ENCODE measurements around the gene ZBTB9.

DNA sequence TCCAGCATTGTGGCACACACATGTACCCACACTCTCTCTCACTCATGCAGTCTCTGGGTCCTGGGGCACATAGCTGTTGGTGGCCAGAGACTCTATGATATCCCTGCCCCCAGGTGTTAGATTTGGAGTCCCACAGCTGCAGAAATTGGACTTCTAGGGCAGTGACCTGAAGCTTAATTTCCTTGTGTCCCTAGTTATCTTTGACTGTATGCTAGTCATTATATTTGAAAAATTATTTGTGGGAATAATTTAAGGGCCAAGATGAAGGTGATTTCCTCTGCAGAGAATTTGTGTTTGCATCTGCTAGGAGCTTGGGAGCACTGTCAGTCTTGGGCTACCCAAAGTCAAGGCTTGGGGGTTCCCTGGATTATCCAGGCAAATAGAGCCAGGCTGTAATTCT, 50.1 kb downstream of the ZBTB9 start:
- TF ChIP-seq CTCF (IDR thresholded peaks at IDR 0.05; ENCODE audit: poor library complexity): no peak
- TF ChIP-seq EZH2phosphoT487 (IDR thresholded peaks at IDR 0.05; ENCODE audit: low read depth, severe bottlenecking, unreplicated experiment): no peak
